Measurements from ENCODE around the gene CACNA1I. TPM values are rescaled to one million over a fixed set of nuclear protein-coding genes. Genes with fewer than 3 reads are reported as not detected.

The CACNA1I gene
- total and polyA plus RNA-seq, 2 of the 8 experiments (the other 6 are each of a cell fraction or from before 2014, with no cell fraction given), result 0.77 to 1.2 TPM

GRCh38 chr22:39528681-39529486 lies 41.7 kb upstream of the CACNA1I start:
- Histone ChIP-seq H2BK20ac (ENCODE audit: low read length) (no peak overlapping the region), H3K79me2 (ENCODE audit: control insufficient read depth in 1 of 2, insufficient read depth in 2 of 2, low read length in 2 of 2) (peaks cover 0 to 14% of the 10 kb centered on the region in 2 experiments; a peak in 2 of 4 replicates), H3K23me2 (ENCODE audit: low read depth, low read length) (peaks cover 6% of the 10 kb centered on the region), H3K23ac (ENCODE audit: insufficient read length) (no peak overlapping the region), H3K18ac (ENCODE audit: extremely low read depth, low read length) (no peak overlapping the region), H3K27ac (ENCODE audit: low read depth, low read length) (no peak overlapping the region), H4K20me1 (replicated peaks in 1 of 2; ENCODE audit: control insufficient read depth in 1 of 2, insufficient read depth in 2 of 2, low read length in 2 of 2) (peaks cover 21 to 47% of the 10 kb centered on the region in 2 experiments), H3K79me1 (ENCODE audit: low read depth, low read length) (peaks cover 3% of the 10 kb centered on the region; the same call in 1 of the 2 replicates), H3K9me3 (ENCODE audit: insufficient read depth in 2 of 2, low read depth in 1 of 2, low read length in 1 of 2) (no peaks in the 10 kb centered on the region), H2AK5ac (ENCODE audit: low read depth, low read length) (no peak overlapping the region), H3K9ac (replicated peaks in 1 of 4; ENCODE audit: extremely low read depth in 1 of 4, low read depth in 3 of 4, low read length in 3 of 4) (no peak overlapping the region; a peak in 1 of 7 replicates), H2BK120ac (replicated peaks; ENCODE audit: low read depth, low read length) (no peak overlapping the region), H4K8ac (ENCODE audit: extremely low read depth, insufficient read depth, low read length) (no peak overlapping the region), H2BK12ac (ENCODE audit: low read depth, low read length) (peak overlapping the region; percentile 39; the same call in 1 of the 2 replicates), H2BK5ac (ENCODE audit: low read depth, low read length) (peak overlapping the region; percentile 24; the same call in 1 of the 2 replicates), H3K14ac (ENCODE audit: insufficient read length) (no peak overlapping the region), H3K27me3 (replicated peaks in 1 of 4; ENCODE audit: control insufficient read depth in 3 of 4, extremely low read depth in 1 of 4, insufficient read depth in 3 of 4, low read length in 3 of 4) (no peaks in the 10 kb centered on the region), H3K56ac (replicated peaks; ENCODE audit: insufficient read length, low read depth, low read length) (no peak overlapping the region), H2AFZ (ENCODE audit: low read length) (no peak overlapping the region), H3K4me3 (ENCODE audit: extremely low read depth in 1 of 4, insufficient read depth in 2 of 4, low read depth in 3 of 4, low read length in 4 of 4) (no peak overlapping the region), H4K5ac (ENCODE audit: insufficient read length, low read depth, low read length) (no peak overlapping the region), H4K91ac (replicated peaks; ENCODE audit: insufficient read length, low read length) (no peak overlapping the region), H3K4me2 (ENCODE audit: insufficient read depth in 1 of 2, low read depth in 2 of 2, low read length in 2 of 2) (peak overlapping the region in 1 of 2 experiments; percentile 39; a peak in 1 of 4 replicates), H3K36me3 (ENCODE audit: control insufficient read depth in 2 of 4, insufficient read depth in 4 of 4, low read length in 3 of 4) (peaks cover 7 to 17% (median 10%) of the 10 kb centered on the region in 4 experiments), H2BK15ac (ENCODE audit: low read length) (no peak overlapping the region), H3K4me1 (replicated peaks in 1 of 4; ENCODE audit: control insufficient read depth in 3 of 4, insufficient read depth in 4 of 4, low read length in 3 of 4) (peaks cover 3 to 27% (median 11%) of the 10 kb centered on the region in 4 experiments), H3K4ac (replicated peaks; ENCODE audit: insufficient read length, low read depth, low read length) (no peak overlapping the region)
- ChIA-PET POLR2A (ENCODE audit: partially characterized antibody) (interaction anchor here (0.6 to 8.9 kb wide), 13 partner anchors 8 to 508 kb away, joined by 3 to 72 read pairs (median 4); partner anchors contain the start of genes ATF4, MIEF1 and RPL3), CTCF (ENCODE audit: partially characterized antibody) (interaction anchor here (0.7 to 21.9 kb wide), 39 partner anchors 8 to 515 kb away, joined by 3 to 361 read pairs (median 4); partner anchors contain the start of genes ATF4 and MIEF1)
- 48% methylated on average over 32 of the region's 32 CpGs; no CpG with 5 or more reads in 1 of the 2 experiments for WGBS, 2 experiments (ENCODE audit: extremely low coverage in 1 of 2, insufficient coverage in 1 of 2, insufficient read length in 1 of 2, insufficient replicate concordance in 2 of 2, low coverage in 1 of 2, low lambda C conversion rate in 2 of 2, missing lambda C conversion rate in 1 of 2)
- FAIRE-seq (peak; percentile 28), DNase-seq (ENCODE audit: low read depth in 1 of 2, low spot score in 2 of 2) (peak; percentile 89 to 92)
- TF ChIP-seq SIN3A (conservative IDR thresholded peaks at IDR 0.05 in 1 of 2, IDR thresholded peaks at IDR 0.05 in 1 of 2; ENCODE audit: low read depth in 1 of 2, low read length in 2 of 2), result peak; percentile 19 to 92; a peak in 2 of 4 replicates
- TF ChIP-seq RAD21 (IDR thresholded peaks at IDR 0.05 in 1 of 2, conservative IDR thresholded peaks at IDR 0.05 in 1 of 2; ENCODE audit: low read depth in 2 of 2, low read length in 2 of 2), result peak; percentile 95 to 97
- TF ChIP-seq, protein P1, sequence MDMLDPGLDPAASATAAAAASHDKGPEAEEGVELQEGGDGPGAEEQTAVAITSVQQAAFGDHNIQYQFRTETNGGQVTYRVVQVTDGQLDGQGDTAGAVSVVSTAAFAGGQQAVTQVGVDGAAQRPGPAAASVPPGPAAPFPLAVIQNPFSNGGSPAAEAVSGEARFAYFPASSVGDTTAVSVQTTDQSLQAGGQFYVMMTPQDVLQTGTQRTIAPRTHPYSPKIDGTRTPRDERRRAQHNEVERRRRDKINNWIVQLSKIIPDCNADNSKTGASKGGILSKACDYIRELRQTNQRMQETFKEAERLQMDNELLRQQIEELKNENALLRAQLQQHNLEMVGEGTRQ (IDR thresholded peaks at IDR 0.05; ENCODE audit: low read length), result no peak
- peak; percentile 64; the same call in 1 of the 2 replicates for TF ChIP-seq EGR1 (IDR thresholded peaks at IDR 0.05; ENCODE audit: borderline replicate concordance, low read depth, low read length)
- no peak for TF ChIP-seq CHD1 (IDR thresholded peaks at IDR 0.05; ENCODE audit: low read depth, low read length)
- TF ChIP-seq EP300 (IDR thresholded peaks at IDR 0.05; ENCODE audit: borderline replicate concordance in 1 of 2, low read depth in 2 of 2, low read length in 2 of 2), result peak in 1 of 2 experiments; percentile 92; a peak in 1 of 3 replicates
- peak; percentile 79; the same call in 1 of the 2 replicates for TF ChIP-seq RFX5 (IDR thresholded peaks at IDR 0.05; ENCODE audit: borderline replicate concordance, low read depth, low read length)
- peak; percentile 36 for TF ChIP-seq POLR2AphosphoS5 (IDR thresholded peaks at IDR 0.05; ENCODE audit: low read depth, low read length)
